ENCODE results near the gene CLTC.

Gene CLTC

GRCh38 chr17:59669944-59670343, 50.2 kb downstream of the CLTC start:
- no peak for DNase-seq
- in situ Hi-C loops (cut with HindIII; ENCODE audit: low pct_ligation_motif_present, low pct_unique_long_range_greater_than_20kb, low sequenced_read_pairs): no loop called here

- in situ Hi-C loops (cut with HindIII; ENCODE audit: low pct_ligation_motif_present, low pct_unique_long_range_greater_than_20kb, low sequenced_read_pairs): no loop called here
- DNase-seq: no peak
These were observed 51.7 kb downstream of the CLTC start for GRCh38 chr17:59671386-59671785.

GRCh38 chr17:59675231-59675630, 55.5 kb downstream of the CLTC start:
- in situ Hi-C loops (cut with HindIII; ENCODE audit: low pct_ligation_motif_present, low pct_unique_long_range_greater_than_20kb, low sequenced_read_pairs): no loop called here
- DNase-seq: no peak

- in situ Hi-C loops (cut with HindIII; ENCODE audit: low pct_ligation_motif_present, low pct_unique_long_range_greater_than_20kb, low sequenced_read_pairs): no loop called here
- no peak for DNase-seq
These were observed 57.0 kb downstream of the CLTC start for GRCh38 chr17:59676716-59677115.

GRCh38 chr17:59678918-59679317, 59.2 kb downstream of the CLTC start:
- in situ Hi-C loops (cut with HindIII; ENCODE audit: low pct_ligation_motif_present, low pct_unique_long_range_greater_than_20kb, low sequenced_read_pairs): no loop called here
- DNase-seq: no peak

GRCh38 chr17:59680314-59680713, 60.6 kb downstream of the CLTC start:
- in situ Hi-C loops (cut with HindIII; ENCODE audit: low pct_ligation_motif_present, low pct_unique_long_range_greater_than_20kb, low sequenced_read_pairs): no loop called here
- DNase-seq: no peak

DNA sequence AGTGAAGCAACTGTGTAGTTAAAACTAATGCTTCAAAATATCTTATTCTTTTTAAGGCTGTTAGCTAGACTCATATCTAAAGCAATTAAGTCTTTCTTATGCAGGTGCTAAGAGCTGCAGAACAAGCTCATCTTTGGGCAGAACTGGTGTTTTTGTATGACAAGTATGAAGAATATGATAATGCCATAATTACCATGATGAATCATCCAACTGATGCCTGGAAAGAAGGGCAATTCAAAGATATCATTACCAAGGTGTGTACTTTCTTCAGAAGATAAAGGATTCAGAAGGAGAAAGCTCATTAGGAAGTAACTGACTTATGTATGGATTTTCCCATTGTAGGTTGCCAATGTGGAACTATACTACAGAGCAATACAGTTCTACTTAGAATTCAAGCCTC, 63.6 kb downstream of the CLTC start:
- in situ Hi-C loops (cut with HindIII; ENCODE audit: low pct_ligation_motif_present, low pct_unique_long_range_greater_than_20kb, low sequenced_read_pairs): no loop called here
- DNase-seq: no peak

- in situ Hi-C loops (cut with HindIII; ENCODE audit: low pct_ligation_motif_present, low pct_unique_long_range_greater_than_20kb, low sequenced_read_pairs): no loop called here
- no peak for DNase-seq
These were observed 65.3 kb downstream of the CLTC start for GRCh38 chr17:59684967-59685366.

- DNase-seq: no peak
- in situ Hi-C loops (cut with HindIII; ENCODE audit: low pct_ligation_motif_present, low pct_unique_long_range_greater_than_20kb, low sequenced_read_pairs): no loop called here
These were observed 68.3 kb downstream of the CLTC start for GRCh38 chr17:59688008-59688407.

GRCh38 chr17:59688496-59688895, 68.8 kb downstream of the CLTC start:
- DNase-seq: no peak
- in situ Hi-C loops (cut with HindIII; ENCODE audit: low pct_ligation_motif_present, low pct_unique_long_range_greater_than_20kb, low sequenced_read_pairs): no loop called here

- in situ Hi-C loops (cut with HindIII; ENCODE audit: low pct_ligation_motif_present, low pct_unique_long_range_greater_than_20kb, low sequenced_read_pairs): no loop called here
- DNase-seq: no peak
These were observed 73.9 kb downstream of the CLTC start for GRCh38 chr17:59693582-59693981.

- DNase-seq: no peak
- in situ Hi-C loops (cut with HindIII; ENCODE audit: low pct_ligation_motif_present, low pct_unique_long_range_greater_than_20kb, low sequenced_read_pairs): no loop called here
These were observed 74.6 kb downstream of the CLTC start for GRCh38 chr17:59694344-59694743.

- in situ Hi-C loops (cut with HindIII; ENCODE audit: low pct_ligation_motif_present, low pct_unique_long_range_greater_than_20kb, low sequenced_read_pairs): no loop called here
- DNase-seq: no peak
These were observed 76.4 kb downstream of the CLTC start for GRCh38 chr17:59695945-59696681.

DNA sequence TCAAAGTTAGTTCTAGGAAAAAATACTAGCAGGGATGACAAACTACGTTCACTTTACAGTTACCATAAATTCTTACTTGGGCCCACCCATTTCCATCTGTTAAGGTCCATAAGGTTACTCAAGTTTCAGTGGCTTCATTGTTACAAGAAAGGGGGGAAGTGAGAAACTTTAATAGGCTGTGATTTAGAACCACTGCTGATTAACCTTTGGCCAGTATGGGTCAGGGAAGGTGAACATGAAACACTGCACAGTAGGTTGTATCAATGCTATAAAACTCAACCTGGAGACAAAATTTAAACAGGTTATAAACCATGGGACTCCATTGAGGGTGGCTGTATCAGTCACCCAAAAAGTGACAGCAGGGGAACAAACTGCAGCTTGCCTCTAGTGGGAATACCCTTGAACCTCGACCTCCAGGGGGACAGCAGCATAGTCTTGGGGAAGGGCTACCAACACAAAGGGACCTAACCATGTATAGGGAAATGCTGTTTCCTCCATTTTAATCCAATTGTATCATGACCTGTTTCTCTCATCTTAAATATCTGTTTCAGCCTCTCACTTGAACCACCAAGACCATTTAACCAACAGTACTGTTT, 77.1 kb downstream of the CLTC start:
- in situ Hi-C loops (cut with HindIII; ENCODE audit: low pct_ligation_motif_present, low pct_unique_long_range_greater_than_20kb, low sequenced_read_pairs): no loop called here
- DNase-seq: no peak

GRCh38 chr17:59698143-59698542, 78.4 kb downstream of the CLTC start:
- no peak for DNase-seq
- in situ Hi-C loops (cut with HindIII; ENCODE audit: low pct_ligation_motif_present, low pct_unique_long_range_greater_than_20kb, low sequenced_read_pairs): no loop called here

DNA sequence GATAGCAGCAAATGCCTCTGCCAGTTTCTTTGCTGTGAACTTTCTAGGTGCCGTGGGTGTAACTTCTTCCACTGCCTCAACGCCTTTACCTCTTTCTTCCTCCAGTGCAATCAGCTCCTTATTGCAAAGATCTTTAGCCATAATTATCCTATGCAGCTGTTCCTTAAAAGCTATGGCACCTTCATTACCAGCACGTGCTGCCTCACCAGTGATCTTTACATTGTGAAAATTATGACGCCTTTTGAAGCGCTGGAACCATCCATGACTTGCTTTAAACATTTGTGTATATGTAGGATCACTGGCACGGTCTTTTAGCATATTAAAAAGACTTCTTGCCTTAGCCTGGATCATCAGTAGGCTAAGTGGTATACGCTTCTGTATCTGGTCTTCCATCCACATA, 79.5 kb downstream of the CLTC start:
- DNase-seq: no peak
- in situ Hi-C loops (cut with HindIII; ENCODE audit: low pct_ligation_motif_present, low pct_unique_long_range_greater_than_20kb, low sequenced_read_pairs): no loop called here

- in situ Hi-C loops (cut with HindIII; ENCODE audit: low pct_ligation_motif_present, low pct_unique_long_range_greater_than_20kb, low sequenced_read_pairs): no loop called here
- no peak for DNase-seq
These were observed 80.1 kb downstream of the CLTC start for GRCh38 chr17:59699786-59700185.

- no peak for DNase-seq
These were observed 82.6 kb downstream of the CLTC start for GRCh38 chr17:59702304-59702703.

DNA sequence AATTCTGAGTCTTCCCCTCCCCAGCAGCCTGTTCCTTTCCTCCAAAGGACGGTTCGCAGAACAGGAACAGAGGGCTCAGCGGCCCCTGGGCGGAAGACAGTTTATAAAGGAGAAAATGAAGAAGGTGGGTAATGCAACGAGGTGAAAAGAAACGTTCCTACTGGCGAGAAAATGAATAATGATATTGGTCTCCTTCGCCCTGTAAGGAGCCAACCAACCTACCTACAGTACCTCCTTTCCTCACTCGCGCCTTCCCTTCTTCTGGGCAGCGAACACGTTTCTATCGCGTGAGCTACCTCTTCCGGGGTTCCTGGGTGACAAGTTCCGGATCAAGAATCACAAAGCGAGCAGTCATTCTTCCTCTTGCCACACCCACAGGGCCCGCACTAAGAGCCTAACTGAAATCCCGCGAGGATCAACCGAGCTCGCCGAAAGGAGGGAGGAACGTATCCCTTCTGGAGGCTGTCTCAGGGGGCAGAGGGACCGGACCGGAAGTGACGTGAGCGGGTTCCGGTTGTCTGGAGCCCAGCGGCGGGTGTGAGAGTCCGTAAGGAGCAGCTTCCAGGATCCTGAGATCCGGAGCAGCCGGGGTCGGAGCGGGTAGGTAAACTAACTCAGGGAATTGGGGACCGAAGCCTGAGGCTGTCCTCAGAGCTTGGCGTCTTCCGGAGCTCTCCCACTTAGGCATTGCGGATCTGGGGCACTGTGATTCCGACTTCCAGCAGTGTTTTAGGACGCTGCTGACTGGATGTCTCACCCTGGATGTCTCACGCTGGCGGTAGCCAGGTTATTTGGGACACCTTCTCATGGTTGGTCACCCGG, 87.7 kb downstream of the CLTC start, which contains the start of the genes PTRH2 and VMP1:
Gene PTRH2, minus strand, starts transcription at position 282 of the 822 bp plus-strand sequence. CDS start 9,452 bp downstream, outside the sequence.
Gene VMP1, plus strand, starts transcription at position 506 of the 822 bp plus-strand sequence. CDS start 23,793 bp downstream, outside the sequence.
- peak; percentile 100 for DNase-seq
- in situ Hi-C loops (cut with HindIII; ENCODE audit: low pct_ligation_motif_present, low pct_unique_long_range_greater_than_20kb, low sequenced_read_pairs): no loop called here

More at GRCh38 chr17:59702304-59702703, 82.6 kb downstream of the CLTC start:
- in situ Hi-C loops (cut with HindIII; ENCODE audit: low pct_ligation_motif_present, low pct_unique_long_range_greater_than_20kb, low sequenced_read_pairs): no loop called here

Measured in ACHN (cell line).